Measurements from ENCODE around the gene MPRIP.

Gene MPRIP

GRCh38 chr17:17109256-17109655 is 67.0 kb downstream of the MPRIP start:
- DNase-seq (ENCODE audit: low spot score) = no peak

GRCh38 chr17:17109907-17110306 is 67.7 kb downstream of the MPRIP start:
- no peak for DNase-seq (ENCODE audit: low spot score)

GRCh38 chr17:17110520-17110919 is 68.3 kb downstream of the MPRIP start:
- DNase-seq (ENCODE audit: low spot score) = no peak

- DNase-seq (ENCODE audit: low spot score) = no peak
Measured at GRCh38 chr17:17111401-17112393, 69.4 kb downstream of the MPRIP start.

GRCh38 chr17:17112628-17113200 is 70.5 kb downstream of the MPRIP start:
- DNase-seq (ENCODE audit: low spot score) = no peak

GRCh38 chr17:17114592-17115225 is 72.5 kb downstream of the MPRIP start:
- no peak for DNase-seq (ENCODE audit: low spot score)

- DNase-seq (ENCODE audit: low spot score) = no peak
Measured at GRCh38 chr17:17115620-17116019, 73.4 kb downstream of the MPRIP start.

GRCh38 chr17:17116406-17116805 is 74.1 kb downstream of the MPRIP start:
- DNase-seq (ENCODE audit: low spot score) = no peak

GRCh38 chr17:17117923-17118322 is 75.7 kb downstream of the MPRIP start:
- no peak for DNase-seq (ENCODE audit: low spot score)

- no peak for DNase-seq (ENCODE audit: low spot score)
Measured at GRCh38 chr17:17118399-17118798, 76.1 kb downstream of the MPRIP start.

GRCh38 chr17:17119106-17119505 is 76.8 kb downstream of the MPRIP start:
- no peak for DNase-seq (ENCODE audit: low spot score)

- DNase-seq (ENCODE audit: low spot score) = peak; percentile 79
Measured at GRCh38 chr17:17119533-17119932, 77.3 kb downstream of the MPRIP start.

- no peak for DNase-seq (ENCODE audit: low spot score)
Measured at GRCh38 chr17:17120294-17120693, 78.0 kb downstream of the MPRIP start.

GRCh38 chr17:17120701-17121100 is 78.4 kb downstream of the MPRIP start:
- no peak for DNase-seq (ENCODE audit: low spot score)

GRCh38 chr17:17121162-17121561 is 78.9 kb downstream of the MPRIP start:
- no peak for DNase-seq (ENCODE audit: low spot score)

- no peak for DNase-seq (ENCODE audit: low spot score)
Measured at GRCh38 chr17:17122781-17123483, 80.7 kb downstream of the MPRIP start.

GRCh38 chr17:17124341-17124740 is 82.1 kb downstream of the MPRIP start:
- no peak for DNase-seq (ENCODE audit: low spot score)

GRCh38 chr17:17125136-17126084 is 83.2 kb downstream of the MPRIP start:
- no peak for DNase-seq (ENCODE audit: low spot score)

GRCh38 chr17:17126131-17127110 is 84.2 kb downstream of the MPRIP start:
- no peak for DNase-seq (ENCODE audit: low spot score)

GRCh38 chr17:17127156-17127555 is 84.9 kb downstream of the MPRIP start:
- DNase-seq (ENCODE audit: low spot score) = no peak

All from hepatic stellate cell (primary cell).